Activated CD4-positive, alpha-beta T cell treated with anti-CD3 and anti-CD28 coated beads, Interleukin-2, Interleukin-4, amounts not matched to agents 100 ng/mL and 50 ng/mL, durations not matched to agents 16 hours and 8 hours (primary cell): ENCODE data around the gene BICDL2.

Source experiments
- DNase-seq: peaks from one replicate; pipeline ENCODE4 v3.0.0-alpha.2; 2020; ENCODE audit warnings: low spot score

Gene BICDL2

DNA sequence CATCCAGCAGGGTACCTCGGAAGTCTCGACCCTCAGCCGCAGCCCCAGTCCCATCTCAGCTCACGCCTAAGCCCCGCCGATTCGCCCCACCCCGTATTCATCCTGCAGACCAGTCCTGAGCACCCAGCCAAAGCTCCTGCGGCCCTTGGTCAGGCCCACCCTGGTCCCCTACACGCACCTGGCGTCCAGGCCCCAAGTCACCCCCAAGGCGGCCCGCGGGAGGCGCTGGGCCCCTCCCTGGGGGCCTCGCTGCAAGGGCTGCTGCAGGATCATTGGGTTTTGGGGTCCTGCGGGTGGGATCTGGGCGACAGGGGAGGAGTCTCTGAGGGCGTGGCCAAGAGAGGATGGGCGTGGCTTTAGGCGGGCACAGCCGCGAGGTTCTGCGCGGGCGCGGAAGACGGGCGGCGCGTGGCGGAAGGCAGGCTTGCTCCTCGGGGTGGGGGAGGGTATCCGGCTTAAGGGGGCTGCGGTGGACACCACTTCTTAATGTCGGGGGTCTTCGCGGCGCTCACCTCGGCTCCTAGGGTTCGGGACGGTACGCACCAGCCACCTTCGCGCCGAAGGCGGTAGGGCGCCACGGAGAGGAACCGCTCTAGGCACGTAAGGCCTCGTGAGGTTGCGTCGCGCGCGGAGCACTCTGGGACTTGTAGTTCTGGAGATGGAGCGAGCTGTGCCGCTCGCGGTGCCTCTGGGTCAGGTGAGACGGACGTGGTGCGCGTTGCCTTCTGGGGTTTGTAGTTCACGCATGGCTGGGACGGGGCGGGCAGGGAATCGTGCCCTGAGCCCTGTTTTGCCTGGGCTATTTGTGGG, 12.9 kb downstream of the BICDL2 start, which contains the start of the genes HCFC1R1 and THOC6:
Gene HCFC1R1 (minus strand): TSS at position 274 of the 810 bp plus-strand sequence. CDS start 1 bp downstream, at position 273.
Gene THOC6 (plus strand): TSS at position 367 of the 810 bp plus-strand sequence. CDS start 292 bp downstream, at position 659.
- peak; percentile 98 for DNase-seq

DNA sequence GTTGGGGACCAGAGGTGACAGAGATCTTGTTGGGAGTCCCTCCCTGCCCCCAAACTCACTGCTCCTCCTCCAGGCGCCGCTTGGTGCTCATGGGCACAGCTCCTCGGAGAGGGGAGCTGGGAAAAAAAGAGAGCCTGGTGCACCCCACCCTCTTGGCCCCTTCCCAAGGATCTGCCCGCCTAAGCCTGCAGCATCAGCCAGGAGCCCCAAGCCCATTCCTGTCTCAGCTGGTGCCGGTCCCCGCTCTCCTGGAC, 13.4 kb downstream of the BICDL2 start:
- no peak for DNase-seq

DNA sequence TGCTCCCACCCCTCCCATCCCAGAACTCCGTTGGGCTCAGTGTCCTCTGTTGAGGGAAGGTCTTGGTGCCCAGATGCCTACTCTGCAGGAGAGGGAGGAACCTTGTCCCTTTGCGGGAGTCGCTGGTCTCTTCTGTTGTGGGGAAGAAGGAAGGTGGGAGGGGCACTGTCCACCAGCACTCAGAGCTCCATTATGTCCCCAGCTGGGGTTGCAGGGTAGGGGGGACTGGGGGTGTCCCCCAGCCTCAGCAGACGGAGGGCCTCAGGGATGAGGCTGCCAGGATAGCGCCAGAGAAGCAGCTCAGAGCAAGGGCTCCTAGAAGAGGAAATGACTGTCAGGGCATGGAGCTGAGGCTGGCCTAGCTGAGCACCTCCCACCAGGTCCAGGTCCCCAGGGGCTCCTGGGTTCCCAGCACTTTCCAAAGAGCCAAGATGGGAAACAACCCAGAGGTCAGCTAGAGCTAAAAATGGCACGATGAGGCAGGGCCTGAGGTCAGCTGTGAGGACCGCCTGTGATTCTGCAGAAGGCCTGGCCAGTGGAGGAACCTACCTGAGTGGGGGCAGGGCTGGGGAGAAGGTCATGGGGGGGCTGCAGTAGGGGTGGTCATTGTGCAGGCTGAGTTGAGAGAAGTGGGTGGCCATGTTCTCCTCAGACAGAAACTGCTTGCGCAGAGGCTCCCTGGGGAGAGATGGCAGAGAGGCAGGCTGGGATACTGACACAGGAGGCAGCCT, 13.9 kb downstream of the BICDL2 start:
- no peak for DNase-seq

GRCh38 chr16:3022208-3022683, 14.5 kb downstream of the BICDL2 start:
- peak; percentile 83 for DNase-seq

DNA sequence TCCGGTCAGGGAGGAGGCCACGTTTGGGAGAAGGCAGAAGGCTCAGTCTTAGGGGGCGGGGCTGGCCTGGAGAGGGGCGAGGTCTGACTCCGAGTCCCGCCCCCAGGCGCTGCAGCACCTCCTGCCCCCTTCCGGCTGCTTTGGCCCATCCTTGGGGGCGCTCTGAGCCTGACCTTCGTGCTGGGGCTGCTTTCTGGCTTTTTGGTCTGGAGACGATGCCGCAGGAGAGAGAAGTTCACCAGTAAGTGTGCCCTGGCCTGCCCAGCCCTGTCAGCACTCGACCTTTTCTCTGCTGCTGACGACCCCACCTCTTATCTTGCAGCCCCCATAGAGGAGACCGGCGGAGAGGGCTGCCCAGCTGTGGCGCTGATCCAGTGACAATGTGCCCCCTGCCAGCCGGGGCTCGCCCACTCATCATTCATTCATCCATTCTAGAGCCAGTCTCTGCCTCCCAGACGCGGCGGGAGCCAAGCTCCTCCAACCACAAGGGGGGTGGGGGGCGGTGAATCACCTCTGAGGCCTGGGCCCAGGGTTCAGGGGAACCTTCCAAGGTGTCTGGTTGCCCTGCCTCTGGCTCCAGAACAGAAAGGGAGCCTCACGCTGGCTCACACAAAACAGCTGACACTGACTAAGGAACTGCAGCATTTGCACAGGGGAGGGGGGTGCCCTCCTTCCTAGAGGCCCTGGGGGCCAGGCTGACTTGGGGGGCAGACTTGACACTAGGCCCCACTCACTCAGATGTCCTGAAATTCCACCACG, 15.1 kb downstream of the BICDL2 start:
- DNase-seq = peak; percentile 67

DNA sequence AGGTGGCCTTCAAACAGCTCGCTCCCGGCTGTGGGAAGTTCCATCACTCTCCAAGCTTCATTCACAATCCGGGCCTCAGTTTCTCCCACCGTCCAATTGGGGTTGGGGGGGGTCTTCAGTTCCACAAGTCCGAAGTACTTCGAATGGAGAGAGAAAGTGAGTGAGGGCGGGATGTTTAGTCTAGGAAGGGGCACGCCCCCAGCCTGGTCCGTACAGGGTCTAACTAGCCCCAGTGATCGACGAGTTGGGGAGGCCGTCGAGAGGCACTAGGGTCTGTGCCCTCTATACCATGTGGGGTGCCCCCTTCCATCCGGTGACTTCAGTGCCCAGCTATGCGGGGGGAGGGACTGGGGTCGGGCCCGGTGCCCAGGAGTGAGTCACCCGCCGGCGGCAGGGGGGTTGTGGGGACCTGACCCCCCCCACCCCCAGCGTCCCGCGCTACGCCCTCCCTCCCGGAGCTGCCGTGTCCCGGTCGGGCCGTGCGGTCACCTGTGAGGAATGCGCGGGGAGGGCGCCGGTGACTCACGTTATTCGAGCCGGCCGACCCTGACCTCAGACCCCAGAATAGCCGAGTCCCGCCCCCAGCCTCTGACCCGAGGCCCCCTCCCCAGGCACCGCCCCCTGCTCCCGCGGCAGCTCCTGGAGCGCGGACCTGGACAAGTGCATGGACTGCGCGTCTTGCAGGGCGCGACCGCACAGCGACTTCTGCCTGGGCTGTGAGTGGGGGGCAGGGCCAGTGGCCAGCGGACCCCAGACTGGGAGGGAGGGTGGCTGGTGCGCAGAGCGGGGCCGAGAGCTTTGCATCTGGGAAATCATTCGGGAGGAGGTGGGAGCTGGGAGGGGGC, 15.9 kb downstream of the BICDL2 start:
- peak; percentile 22 for DNase-seq

GRCh38 chr16:3020247-3020603, 16.5 kb downstream of the BICDL2 start, which contains the start of gene TNFRSF12A:
TSS of gene TNFRSF12A (plus strand) at chr16:3020368. CDS start at chr16:3020398, 30 bp downstream.
- DNase-seq = peak; percentile 76

DNA sequence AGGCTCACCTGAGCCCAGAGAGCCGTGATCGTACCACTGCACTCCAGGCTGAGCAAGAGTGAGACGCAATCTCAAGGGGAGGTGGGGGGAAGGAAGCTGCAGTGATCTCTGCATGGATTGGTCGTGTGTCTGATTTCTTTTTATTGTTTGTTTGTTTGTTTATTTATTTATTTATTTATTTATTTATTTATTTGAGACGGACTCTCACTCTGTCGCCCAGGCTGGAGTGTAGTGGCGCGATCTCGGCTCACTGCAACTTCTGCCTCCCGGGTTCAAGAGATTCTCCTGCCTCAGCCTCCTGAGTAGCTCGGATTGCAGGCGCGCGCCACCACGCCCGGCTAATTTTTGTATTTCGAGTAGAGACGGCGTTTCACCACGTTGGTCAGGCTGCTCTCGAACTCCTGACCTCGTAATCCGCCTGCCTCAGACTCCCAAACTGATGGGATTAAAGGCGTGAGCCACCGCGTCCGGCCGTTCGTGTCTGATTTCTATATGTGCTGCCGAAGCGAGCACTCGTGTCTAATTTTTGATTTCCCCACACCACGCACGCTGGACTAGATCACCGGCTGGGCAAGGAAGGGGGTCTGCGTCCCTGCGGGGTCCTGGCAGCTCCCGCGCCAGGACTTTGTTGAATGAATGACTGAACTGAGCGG, 17.0 kb downstream of the BICDL2 start:
- DNase-seq = no peak

- no peak for DNase-seq
Observed at GRCh38 chr16:3017794-3018506, 18.8 kb downstream of the BICDL2 start, which contains the start of gene CLDN6. TSS of gene CLDN6 (minus strand) at chr16:3018183. CDS start at chr16:3016021, 2,162 bp downstream.

DNA sequence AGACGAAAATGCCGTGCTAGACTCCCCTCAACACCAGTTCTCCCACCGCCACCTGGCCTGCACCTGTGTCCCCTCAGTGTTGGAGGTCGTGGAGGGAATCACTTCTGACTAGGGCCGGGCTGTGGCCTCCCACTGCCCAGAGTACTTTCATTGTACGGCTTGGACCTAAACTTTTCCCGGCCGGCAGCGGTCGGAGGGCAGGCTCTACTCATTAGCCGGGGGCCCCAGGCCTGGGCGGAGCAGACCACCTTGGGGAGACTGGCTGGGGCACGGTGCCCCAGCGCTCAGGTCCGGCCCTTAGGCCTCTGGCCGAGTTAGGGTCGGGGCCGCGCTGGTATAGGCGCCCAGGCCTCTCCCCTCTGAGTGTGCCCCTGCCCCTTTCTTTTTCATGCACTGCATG, 19.4 kb downstream of the BICDL2 start:
- no peak for DNase-seq

GRCh38 chr16:3015865-3016521, 20.8 kb downstream of the BICDL2 start:
- no peak for DNase-seq

- no peak for DNase-seq
Observed at GRCh38 chr16:3014971-3015370, 21.8 kb downstream of the BICDL2 start.

- no peak for DNase-seq
Observed at GRCh38 chr16:3013998-3014690, 22.6 kb downstream of the BICDL2 start.

- no peak for DNase-seq
Observed at GRCh38 chr16:3013491-3013951, 23.2 kb downstream of the BICDL2 start.

DNA sequence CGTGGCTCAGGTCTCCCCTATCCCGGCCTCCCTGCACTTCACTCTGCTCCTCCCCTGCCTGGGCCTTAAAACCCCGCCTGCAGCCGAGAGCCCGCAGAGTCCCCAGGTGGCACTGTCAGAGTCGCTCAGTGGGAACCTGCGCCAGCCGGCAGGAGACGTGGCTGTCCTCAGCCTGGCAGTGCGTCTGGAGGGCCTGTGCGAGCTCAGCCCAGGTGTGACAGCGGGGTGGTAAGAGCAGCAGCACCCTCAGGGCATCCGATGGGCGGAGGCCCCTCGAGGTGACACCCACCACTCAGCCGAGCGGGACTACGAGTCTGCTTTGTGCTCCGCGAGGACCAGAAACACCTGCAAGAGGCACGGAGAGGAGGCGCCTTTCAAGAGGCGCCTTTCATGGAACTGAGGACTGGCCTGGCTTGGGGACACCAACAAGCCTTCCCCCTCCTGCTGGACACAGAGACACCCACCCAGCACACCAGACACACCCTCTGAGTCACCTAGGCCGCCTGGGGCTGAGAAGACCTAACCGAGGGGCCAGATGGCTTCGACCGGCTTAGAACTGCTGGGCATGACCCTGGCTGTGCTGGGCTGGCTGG, 23.8 kb downstream of the BICDL2 start, which contains the start of gene CLDN9:
Gene CLDN9 (plus strand): TSS at position 96 of the 593 bp plus-strand sequence. CDS start 440 bp downstream, at position 536.
- no peak for DNase-seq

DNA sequence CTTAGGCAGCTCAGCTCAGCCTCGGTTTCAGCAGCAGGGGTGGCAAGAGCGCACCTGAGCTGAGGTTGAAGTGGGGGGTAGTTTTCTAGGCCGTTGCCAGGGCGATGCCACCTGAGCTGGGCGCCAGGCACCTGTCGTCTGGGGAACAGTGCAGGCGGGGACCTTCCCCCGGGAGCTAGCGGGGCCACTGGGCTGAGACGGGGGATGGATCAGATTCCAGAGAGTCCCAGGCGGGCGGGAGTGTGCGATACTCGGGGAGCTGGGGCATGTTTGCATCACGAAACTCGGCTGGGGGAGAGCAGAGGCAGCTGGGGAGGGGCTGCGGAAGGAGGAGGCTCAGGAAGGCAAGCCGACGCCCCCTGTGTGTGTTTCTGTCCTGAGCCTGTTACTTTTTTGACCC, 24.5 kb downstream of the BICDL2 start:
- no peak for DNase-seq

DNA sequence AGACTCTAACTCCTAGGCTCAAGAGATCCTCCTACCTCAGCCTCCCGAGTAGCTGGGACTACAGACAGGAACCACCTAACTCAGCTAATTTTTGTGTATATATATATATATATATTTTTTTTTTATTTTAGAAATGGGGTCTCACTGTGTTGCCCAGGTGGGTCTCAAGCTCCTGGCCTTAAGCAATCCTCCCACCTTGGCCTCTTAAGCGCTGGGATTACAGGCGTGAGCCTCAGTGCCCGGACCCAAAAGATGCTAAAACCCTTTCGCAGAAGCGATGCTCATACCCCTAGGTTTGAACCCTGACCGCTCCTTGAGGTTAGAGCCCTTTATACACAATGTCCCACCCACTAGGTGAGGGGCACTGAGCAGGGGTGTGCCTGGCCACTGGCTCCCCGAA, 26.2 kb downstream of the BICDL2 start:
- no peak for DNase-seq
